Activated T-cell treated with anti-CD3 and anti-CD28 coated beads, Interleukin-2, amount 50 U/mL, for 4 hours (primary cell): ENCODE results near the gene DBR1. TPM values are rescaled to one million over a fixed set of nuclear protein-coding genes. Genes with fewer than 3 reads are reported as not detected.
"Not testable (repeated sequence)": the region's sequence is repeated elsewhere in the genome, so short reads cannot be mapped to it uniquely, and the experiment has no call there.

Experiments used
- ATAC-seq, 2 donors: fragments of 200-7000 bp; cut with Tn5 transposase; one replicate each; pipeline ENCODE4 v1.10.0; 2021
- DNase-seq: peaks from one replicate; pipeline ENCODE4 v3.0.0-alpha.2; 2020
- H3K27me3 Mint-ChIP-seq: one replicate; pipeline ENCODE4 v1.8.0; 2021; ENCODE audit warnings: low read depth, mixed read lengths
- H3K36me3 Mint-ChIP-seq: one replicate; pipeline ENCODE4 v1.8.0; 2022; ENCODE audit warnings: mixed read lengths; ENCODE audit not compliant: insufficient read depth
- H3K4me1 Mint-ChIP-seq: one replicate; pipeline ENCODE4 v1.8.0; 2021; ENCODE audit warnings: low read depth, mixed read lengths
- H3K4me3 Mint-ChIP-seq: one replicate; pipeline ENCODE4 v1.8.0; 2021; ENCODE audit warnings: mild to moderate bottlenecking, moderate library complexity, mixed read lengths
- H3K9me3 Mint-ChIP-seq: one replicate; pipeline ENCODE4 v1.8.0; 2021; ENCODE audit warnings: mixed read lengths
- total RNA-seq, 3 donors: library from RNA; stranded (reverse); gene quantifications; one replicate each; pipeline ENCODE4 v1.2.1, GENCODE V29; 2021

The DBR1 gene
- total RNA-seq, 3 donors from 2014 or later, result 36.2 to 40.9 (median 37.8) TPM

DNA sequence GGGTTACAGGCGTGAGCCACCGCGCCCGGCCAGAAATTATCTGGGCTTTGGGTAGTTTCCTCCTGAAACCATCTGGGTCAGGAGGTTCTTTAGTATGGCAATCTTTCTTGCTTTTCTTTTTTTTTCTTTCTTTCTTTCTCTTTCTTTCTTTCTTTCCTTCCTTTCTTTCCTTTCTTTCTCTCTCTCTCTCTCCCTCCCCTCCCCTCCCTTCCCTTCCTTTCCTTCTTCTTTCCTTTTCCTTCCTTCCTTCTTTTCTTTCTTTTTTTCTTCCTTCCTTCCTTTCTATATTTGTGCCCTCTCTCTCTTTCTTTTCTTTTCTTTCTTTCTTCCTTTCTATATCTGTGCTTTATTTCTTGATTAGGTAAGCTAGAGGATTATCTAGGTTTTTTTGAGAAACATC lies 17.0 kb downstream of the DBR1 start:
- Mint-ChIP-seq H3K4me1 (no peaks in the 10 kb centered on the region), H3K36me3 (peaks cover 13% of the 10 kb centered on the region), H3K9me3 (peaks cover 13% of the 10 kb centered on the region), H3K27me3 (peaks cover 2% of the 10 kb centered on the region), H3K4me3 (no peak overlapping the region)
- ATAC-seq (no peak), DNase-seq (no peak)

DNA sequence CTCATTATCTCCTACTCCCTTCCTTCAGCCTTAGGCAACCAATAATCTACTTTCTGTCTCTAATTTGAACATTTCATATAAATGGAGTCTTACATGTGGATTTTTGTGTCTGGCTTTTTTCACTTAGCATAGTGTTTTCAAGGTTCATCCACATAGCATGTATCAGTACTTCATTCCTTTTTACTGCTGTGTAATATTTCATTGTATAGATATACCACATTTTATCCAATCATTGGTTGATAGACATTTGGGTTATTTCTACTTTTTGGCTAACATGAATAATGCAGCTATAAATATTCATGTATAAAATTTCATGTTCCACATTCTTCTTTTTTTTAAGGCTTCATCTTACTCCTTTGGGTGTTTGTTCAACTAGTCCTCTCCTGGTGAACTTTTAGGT lies 20.2 kb downstream of the DBR1 start:
- no peaks in the 10 kb centered on the region for H3K36me3 Mint-ChIP-seq
- no peak overlapping the region for H3K4me3 Mint-ChIP-seq
- peaks cover 2% of the 10 kb centered on the region for H3K27me3 Mint-ChIP-seq
- no peak for ATAC-seq
- no peak for DNase-seq
- no peaks in the 10 kb centered on the region for H3K4me1 Mint-ChIP-seq
- peaks cover 15% of the 10 kb centered on the region for H3K9me3 Mint-ChIP-seq

DNA sequence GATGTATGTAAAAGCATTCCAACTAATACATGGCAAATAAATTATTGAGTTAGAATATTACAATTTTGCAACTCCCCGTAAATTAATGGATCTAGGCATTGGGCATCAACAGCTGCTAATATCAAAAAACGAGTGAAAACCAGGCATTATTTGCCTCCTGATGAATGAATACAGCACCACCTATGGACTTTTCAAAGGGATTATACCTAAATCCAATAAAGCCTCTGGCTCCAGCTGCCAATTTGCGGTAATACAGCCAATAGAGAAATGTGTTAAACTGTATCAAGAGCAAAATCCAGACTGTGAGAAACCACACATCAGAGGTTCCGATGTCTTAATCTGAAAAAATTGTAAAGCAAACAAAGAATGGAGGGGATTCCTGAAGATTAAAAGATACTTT lies 26.2 kb downstream of the DBR1 start:
- DNase-seq (no peak), ATAC-seq (no peak)
- Mint-ChIP-seq H3K4me1 (no peaks in the 10 kb centered on the region), H3K36me3 (no peaks in the 10 kb centered on the region), H3K27me3 (peaks cover 2% of the 10 kb centered on the region), H3K4me3 (no peak overlapping the region), H3K9me3 (peaks cover 6% of the 10 kb centered on the region)

DNA sequence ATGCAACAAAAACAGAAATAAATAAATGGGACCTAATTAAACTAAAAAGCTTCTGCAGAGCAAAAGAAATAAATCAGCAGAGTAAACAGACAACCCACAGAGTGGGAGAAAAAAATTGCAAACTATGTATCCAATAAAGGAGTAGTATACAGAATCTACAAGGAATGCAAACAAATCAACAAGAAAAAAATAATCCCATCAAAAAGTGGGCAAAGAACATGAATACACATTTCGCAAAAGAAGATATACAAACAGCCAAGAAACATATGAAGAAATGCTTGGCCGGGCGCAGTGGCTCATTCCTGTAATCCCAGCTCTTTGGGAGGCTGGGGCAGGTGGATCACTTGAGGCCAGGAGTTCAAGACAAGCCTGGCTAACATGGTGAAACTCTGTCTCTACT lies 32.5 kb downstream of the DBR1 start:
- H3K9me3 Mint-ChIP-seq, DNase-seq, ATAC-seq, H3K4me1 Mint-ChIP-seq, H3K4me3 Mint-ChIP-seq, H3K36me3 Mint-ChIP-seq: not testable (repeated sequence)
- peaks cover 20% of the 10 kb centered on the region for H3K27me3 Mint-ChIP-seq

DNA sequence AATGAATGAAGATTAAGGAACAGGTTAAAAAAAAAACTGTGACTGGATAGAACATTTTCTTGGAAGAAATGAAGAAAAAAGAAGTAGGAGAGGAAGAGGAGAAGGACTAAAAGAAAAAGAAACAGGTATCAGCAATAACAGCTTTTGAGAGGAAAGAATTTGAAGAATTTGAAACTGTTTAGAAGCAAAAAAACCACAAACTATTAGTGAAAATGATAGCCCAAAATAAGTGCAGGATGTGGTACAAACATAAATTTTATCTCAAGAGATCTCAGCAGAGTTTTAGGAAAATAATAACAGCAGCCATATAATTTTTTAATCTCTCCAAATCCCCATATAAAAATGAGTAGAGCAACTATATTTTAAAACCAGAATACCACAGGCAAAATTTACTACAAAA lies 33.8 kb downstream of the DBR1 start:
- Mint-ChIP-seq H3K4me3 (no peak overlapping the region), H3K4me1 (no peaks in the 10 kb centered on the region), H3K36me3 (peaks cover 3% of the 10 kb centered on the region), H3K27me3 (peaks cover 20% of the 10 kb centered on the region), H3K9me3 (no peaks in the 10 kb centered on the region)
- no peak for DNase-seq
- ATAC-seq, result no peak

DNA sequence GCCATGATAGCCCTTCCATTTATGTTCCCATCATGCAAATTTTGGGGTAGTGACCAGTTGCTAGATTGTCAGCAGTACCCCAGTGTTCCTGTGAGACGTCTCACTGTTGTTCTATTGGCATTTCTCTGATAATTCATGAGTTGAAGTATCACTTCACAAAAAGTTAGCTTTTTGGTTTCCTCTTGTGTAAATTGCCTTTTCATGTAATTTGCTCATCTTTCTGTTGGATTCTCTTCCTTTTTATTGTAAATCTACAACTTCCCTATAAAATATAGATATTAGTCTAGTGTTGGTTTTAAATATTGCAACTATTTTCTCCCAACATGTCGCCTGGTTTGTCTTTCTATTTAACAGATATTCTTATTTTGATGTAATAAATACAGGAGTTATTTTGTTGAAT lies 35.0 kb downstream of the DBR1 start:
- Mint-ChIP-seq H3K36me3 (peaks cover 3% of the 10 kb centered on the region), H3K4me3 (no peak overlapping the region), H3K4me1 (no peaks in the 10 kb centered on the region), H3K9me3 (no peaks in the 10 kb centered on the region), H3K27me3 (peaks cover 20% of the 10 kb centered on the region)
- DNase-seq, result no peak
- ATAC-seq, result no peak

DNA sequence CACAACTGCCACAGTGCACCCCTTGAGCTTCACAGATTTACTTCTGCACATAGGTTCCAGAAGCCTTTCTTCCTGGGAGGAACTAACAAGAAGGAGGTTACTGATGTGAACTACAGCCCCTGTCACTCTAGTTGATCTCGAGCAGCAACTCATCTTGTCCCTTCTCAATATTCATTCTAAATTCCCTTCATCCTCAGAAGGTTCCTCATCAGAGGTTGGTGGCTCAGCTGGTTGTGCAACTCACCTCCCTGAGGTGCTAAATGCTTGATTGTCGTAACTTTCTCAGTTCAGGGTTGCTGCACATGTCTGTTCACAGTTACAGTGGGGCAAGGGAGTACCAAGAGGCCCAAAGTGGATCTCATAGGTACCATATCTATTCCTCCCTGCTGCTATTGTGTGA lies 36.9 kb downstream of the DBR1 start:
- H3K4me3 Mint-ChIP-seq, result no peak overlapping the region
- no peaks in the 10 kb centered on the region for H3K4me1 Mint-ChIP-seq
- H3K36me3 Mint-ChIP-seq, result peaks cover 3% of the 10 kb centered on the region
- H3K27me3 Mint-ChIP-seq, result peaks cover 19% of the 10 kb centered on the region
- ATAC-seq (no peak), DNase-seq (no peak)
- no peaks in the 10 kb centered on the region for H3K9me3 Mint-ChIP-seq

DNA sequence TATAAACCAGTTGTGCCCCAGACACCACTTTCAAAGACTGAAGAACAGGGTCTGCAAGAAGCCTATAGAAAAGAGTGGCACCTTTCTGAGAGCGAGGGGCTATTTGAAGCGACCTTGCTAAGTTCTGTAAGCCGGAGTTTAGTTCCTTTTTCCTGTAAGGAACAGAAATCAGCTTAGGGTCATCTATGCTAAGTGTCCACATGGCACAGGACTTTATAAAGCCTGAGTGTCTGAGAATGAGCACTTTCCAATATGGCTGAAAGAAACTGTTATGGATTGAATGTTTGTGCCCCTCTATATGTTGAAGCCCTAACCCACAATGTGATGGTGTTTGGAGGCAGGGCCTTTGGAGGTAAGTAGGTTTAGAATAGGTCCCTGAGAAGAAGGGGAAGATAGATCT lies 38.5 kb downstream of the DBR1 start:
- Mint-ChIP-seq H3K4me1 (no peaks in the 10 kb centered on the region), H3K27me3 (peaks cover 15% of the 10 kb centered on the region), H3K9me3 (no peaks in the 10 kb centered on the region), H3K4me3 (no peak overlapping the region), H3K36me3 (peaks cover 3% of the 10 kb centered on the region)
- ATAC-seq, result no peak
- DNase-seq, result no peak

DNA sequence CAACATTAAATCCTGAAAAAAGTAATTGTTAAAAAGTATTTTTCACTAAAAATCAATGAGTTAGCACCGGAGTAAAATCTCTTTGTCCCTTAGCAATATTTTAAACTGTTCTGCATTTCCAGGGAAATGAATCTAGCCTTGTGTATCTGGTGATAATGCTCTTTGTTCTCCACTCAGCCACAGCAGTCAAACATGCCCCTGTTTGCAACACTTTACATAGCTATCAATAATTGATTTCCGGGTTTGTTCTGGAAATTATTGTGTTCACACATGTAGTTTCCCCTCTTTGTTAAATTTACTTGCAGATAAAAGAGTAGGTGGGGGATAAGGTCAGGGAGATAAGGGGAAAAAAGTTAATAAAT lies 38.9 kb downstream of the DBR1 start:
- peaks cover 12% of the 10 kb centered on the region for H3K27me3 Mint-ChIP-seq
- no peaks in the 10 kb centered on the region for H3K9me3 Mint-ChIP-seq
- no peak overlapping the region for H3K4me3 Mint-ChIP-seq
- no peak for DNase-seq
- peaks cover 3% of the 10 kb centered on the region for H3K36me3 Mint-ChIP-seq
- H3K4me1 Mint-ChIP-seq, result no peaks in the 10 kb centered on the region
- ATAC-seq, result no peak

DNA sequence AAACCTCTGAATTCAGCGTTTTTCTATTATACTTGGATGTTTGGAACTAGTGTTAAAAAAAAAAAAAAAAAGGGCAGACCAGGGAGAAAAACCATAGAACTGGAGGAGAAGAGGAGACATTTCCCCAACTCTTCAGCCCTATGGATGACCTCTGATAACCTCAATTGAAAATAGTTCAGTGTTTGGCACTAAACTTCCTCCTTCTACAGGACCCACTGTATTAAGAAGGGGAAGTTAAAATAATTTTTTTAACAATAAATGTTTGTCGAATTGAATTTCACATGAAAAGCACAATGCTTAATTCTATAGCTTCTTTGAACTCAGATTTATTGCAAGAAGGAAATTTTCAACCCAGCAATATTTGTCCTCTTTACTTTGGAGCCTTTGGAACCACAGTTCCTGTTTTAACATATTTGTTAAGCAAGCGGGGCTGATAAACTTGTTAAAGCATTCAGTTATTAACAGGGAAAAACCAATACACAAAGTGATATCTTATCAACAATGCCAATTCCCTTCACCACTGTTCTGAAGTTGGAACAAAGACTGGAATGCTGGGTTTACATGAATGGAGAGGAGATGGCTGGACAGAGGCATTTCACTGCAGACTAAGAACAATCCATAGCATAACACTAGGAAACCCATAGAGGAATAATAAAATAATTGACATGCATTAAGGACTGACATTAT lies 39.4 kb downstream of the DBR1 start:
- no peaks in the 10 kb centered on the region for H3K36me3 Mint-ChIP-seq
- no peaks in the 10 kb centered on the region for H3K4me1 Mint-ChIP-seq
- H3K4me3 Mint-ChIP-seq, result no peak overlapping the region
- DNase-seq (no peak), ATAC-seq (no peak)
- peaks cover 9% of the 10 kb centered on the region for H3K27me3 Mint-ChIP-seq
- no peaks in the 10 kb centered on the region for H3K9me3 Mint-ChIP-seq

DNA sequence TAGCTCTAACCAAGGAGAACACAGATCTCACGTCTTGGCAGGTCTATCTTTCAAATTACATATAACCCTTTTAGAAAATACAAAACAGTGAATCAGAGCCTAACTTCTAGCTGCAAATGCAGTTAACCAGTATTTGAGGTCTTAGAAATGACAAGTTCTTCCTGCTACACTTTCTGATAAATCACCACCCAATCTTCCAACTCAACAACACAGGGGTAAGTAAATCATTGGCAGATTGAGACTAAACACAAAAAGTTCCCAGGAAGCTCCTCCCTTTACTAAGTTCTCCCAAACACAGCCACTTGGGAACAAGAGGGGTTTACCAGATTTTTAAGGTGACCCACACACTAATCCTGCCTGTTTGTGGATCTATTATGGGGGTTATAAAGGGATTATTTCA lies 42.5 kb downstream of the DBR1 start, which contains the start of gene A4GNT:
A4GNT (minus strand) TSS at position 152 of the 400 bp plus-strand sequence. CDS start 1,134 bp downstream, outside the sequence.
- Mint-ChIP-seq H3K36me3 (no peaks in the 10 kb centered on the region), H3K4me3 (no peak within 1 kb of the TSS), H3K4me1 (no peaks in the 10 kb centered on the region), H3K9me3 (no peaks in the 10 kb centered on the region), H3K27me3 (peaks cover 6% of the 10 kb centered on the region)
- DNase-seq, result no peak
- ATAC-seq, result no peak

DNA sequence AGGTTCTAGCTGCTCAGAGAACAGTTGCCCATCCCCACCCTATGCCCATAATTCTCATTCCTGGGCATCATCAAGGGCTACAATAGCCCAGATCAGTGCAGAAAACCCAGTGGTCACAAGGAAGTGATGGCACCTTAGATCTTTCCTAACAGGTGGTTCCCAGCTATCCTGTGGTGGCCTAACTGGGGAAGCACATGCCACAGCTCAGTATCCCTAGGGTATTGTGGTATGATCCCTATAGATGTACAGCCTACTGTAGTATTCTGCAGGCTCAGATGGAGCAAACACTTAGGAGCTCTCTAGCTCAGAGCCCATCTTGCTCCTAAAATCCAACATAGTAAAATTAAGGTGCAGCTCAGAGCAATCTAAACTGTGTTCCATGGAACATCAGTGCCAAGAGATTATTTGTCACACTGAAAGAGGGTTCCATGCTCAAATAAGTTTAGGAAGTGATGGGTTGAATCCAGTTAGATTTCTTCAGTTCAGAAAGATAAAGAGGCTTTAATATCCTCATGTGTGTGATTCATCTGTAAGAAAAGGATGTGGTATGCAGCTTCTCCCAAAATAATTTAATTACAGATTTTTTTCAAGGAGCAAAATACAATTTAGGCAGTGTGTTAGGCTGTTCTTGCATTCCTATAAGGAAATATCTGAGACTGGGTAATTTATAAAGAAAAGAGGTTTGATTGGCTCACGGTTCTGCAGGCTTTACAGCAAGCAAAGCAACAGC lies 46.9 kb downstream of the DBR1 start:
- no peak overlapping the region for H3K4me3 Mint-ChIP-seq
- peaks cover under 1% of the 10 kb centered on the region for H3K27me3 Mint-ChIP-seq
- ATAC-seq (no peak), DNase-seq (no peak)
- no peaks in the 10 kb centered on the region for H3K36me3 Mint-ChIP-seq
- H3K9me3 Mint-ChIP-seq, result peaks cover 4% of the 10 kb centered on the region
- H3K4me1 Mint-ChIP-seq, result no peaks in the 10 kb centered on the region

DNA sequence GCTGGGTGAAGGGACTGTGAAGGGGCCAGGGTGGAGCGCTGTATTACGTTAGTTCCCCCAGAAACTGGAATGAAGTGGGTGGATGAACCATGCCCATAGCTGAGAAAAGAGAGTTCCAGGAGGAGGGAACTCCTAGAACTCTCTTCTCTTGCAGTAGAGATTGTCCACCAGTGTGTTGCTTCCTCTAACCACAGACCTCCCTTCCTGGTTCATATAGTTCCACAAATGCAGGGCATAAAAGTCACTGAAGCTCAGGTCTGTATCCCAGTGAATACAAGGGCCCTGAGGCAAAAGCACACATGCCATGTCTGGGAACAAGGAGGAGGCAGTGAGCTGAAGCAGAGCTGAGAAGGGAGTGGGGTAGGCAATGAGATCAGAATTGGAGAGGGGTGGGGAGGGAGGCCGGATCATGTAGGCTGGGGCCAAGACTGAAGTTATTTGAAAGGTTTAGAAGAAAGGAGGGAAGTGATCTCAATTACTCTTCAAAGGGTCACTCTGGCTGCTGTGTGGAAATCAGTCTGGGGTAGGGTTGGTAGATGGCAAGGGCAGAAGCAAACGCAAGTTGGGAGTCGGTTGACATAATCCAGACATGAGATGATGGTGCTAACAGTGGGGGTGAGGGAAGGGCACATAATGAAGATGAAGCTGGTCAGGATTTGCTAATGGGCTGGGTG lies 49.0 kb downstream of the DBR1 start:
- Mint-ChIP-seq H3K4me1 (no peaks in the 10 kb centered on the region), H3K9me3 (peaks cover 4% of the 10 kb centered on the region), H3K4me3 (no peak overlapping the region), H3K27me3 (no peaks in the 10 kb centered on the region), H3K36me3 (no peaks in the 10 kb centered on the region)
- ATAC-seq (no peak), DNase-seq (no peak)

DNA sequence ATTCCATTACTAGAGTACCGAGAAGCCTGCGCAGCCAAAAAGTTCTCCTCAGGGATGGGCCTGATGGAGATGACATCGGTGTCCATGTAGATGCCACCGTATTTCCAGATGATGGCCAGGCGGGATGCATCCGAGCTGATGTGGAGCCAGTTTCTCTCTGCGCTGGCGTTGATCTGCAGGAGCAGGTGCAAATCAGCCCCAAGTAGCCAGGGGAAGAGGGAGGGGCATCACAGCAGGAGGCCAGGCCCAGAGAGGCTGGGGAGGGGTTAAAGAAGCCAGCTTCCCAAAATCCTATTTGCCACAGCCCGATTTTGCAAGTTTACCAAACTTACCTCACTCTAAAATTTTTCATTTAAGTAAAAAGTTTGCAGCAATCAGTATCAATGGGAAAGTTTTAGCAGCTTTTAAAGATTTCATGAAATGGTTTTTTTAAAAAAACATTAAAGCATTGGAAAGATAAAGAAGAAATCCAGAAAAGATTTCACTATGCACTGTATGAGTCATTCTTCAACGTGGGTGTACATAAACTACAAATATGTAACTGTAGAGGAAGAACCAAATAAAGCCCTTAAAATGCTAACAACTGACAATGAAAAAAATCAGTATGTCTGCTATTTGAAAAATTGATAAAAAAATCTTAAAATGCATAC lies 49.9 kb downstream of the DBR1 start:
- no peak for ATAC-seq
- H3K27me3 Mint-ChIP-seq, result peaks cover 3% of the 10 kb centered on the region
- H3K4me1 Mint-ChIP-seq, result no peaks in the 10 kb centered on the region
- no peak overlapping the region for H3K4me3 Mint-ChIP-seq
- peaks cover 4% of the 10 kb centered on the region for H3K9me3 Mint-ChIP-seq
- no peaks in the 10 kb centered on the region for H3K36me3 Mint-ChIP-seq
- no peak for DNase-seq
